Measurements from ENCODE around the gene SIRT7. TPM values are rescaled to one million over a fixed set of nuclear protein-coding genes. Genes with fewer than 3 reads are reported as not detected.
A peak's percentile ranks its signal among the peaks of the same experiment; 100 is the strongest.

Gene SIRT7
- total RNA-seq, 1 donor from 2014 or later, result 8.3 TPM

GRCh38 chr17:81934850-81935708, 17.1 kb upstream of the SIRT7 start:
- intact Hi-C loops (cut with DNase I), result no loop called here
- no peak for DNase-seq (ENCODE audit: low spot score)

GRCh38 chr17:81934098-81934757, 16.3 kb upstream of the SIRT7 start:
- DNase-seq (ENCODE audit: low spot score), result no peak
- intact Hi-C loops (cut with DNase I), result no loop called here

GRCh38 chr17:81933178-81933699, 15.3 kb upstream of the SIRT7 start:
- DNase-seq (ENCODE audit: low spot score), result no peak
- intact Hi-C loops (cut with DNase I), result no loop called here

GRCh38 chr17:81932333-81932983, 14.5 kb upstream of the SIRT7 start:
- intact Hi-C loops (cut with DNase I), result no loop called here
- no peak for DNase-seq (ENCODE audit: low spot score)

GRCh38 chr17:81931557-81932332, 13.8 kb upstream of the SIRT7 start:
- intact Hi-C loops (cut with DNase I), result no loop called here
- DNase-seq (ENCODE audit: low spot score), result no peak

- intact Hi-C loops (cut with DNase I), result no loop called here
These were observed 13.2 kb upstream of the SIRT7 start for GRCh38 chr17:81931189-81931556.

GRCh38 chr17:81930142-81931125, 12.5 kb upstream of the SIRT7 start:
- DNase-seq (ENCODE audit: low spot score), result no peak
- intact Hi-C loops (cut with DNase I), result no loop called here

More at GRCh38 chr17:81931189-81931556, 13.2 kb upstream of the SIRT7 start:
- no peak for DNase-seq (ENCODE audit: low spot score)

GRCh38 chr17:81929253-81930141, 11.5 kb upstream of the SIRT7 start:
- intact Hi-C loops (cut with DNase I), result loop anchor here (5.0 kb wide), 1 partner anchor 57 kb away; the partner anchor contains the start of gene ARHGDIA
- no peak for DNase-seq (ENCODE audit: low spot score)

GRCh38 chr17:81928544-81929252, 10.7 kb upstream of the SIRT7 start:
- intact Hi-C loops (cut with DNase I), result loop anchor here (5.0 kb wide), 1 partner anchor 56 kb away; the partner anchor contains the start of gene ARHGDIA
- DNase-seq (ENCODE audit: low spot score), result no peak

- peak; percentile 94 for DNase-seq (ENCODE audit: low spot score)
- intact Hi-C loops (cut with DNase I), result loop anchor here (5.0 kb wide), 1 partner anchor 56 kb away; the partner anchor contains the start of gene ARHGDIA
These were observed 9.9 kb upstream of the SIRT7 start, which contains the start of gene MAFG for GRCh38 chr17:81927653-81928543. Gene MAFG, minus strand, starts transcription at chr17:81927735. Its CDS starts 4,550 bp downstream, at chr17:81923185.

GRCh38 chr17:81927152-81927652, 9.2 kb upstream of the SIRT7 start:
- DNase-seq (ENCODE audit: low spot score), result no peak
- intact Hi-C loops (cut with DNase I), result loop anchor here (5.0 kb wide), 1 partner anchor 55 kb away; the partner anchor contains the start of gene ARHGDIA

- intact Hi-C loops (cut with DNase I), result loop anchor here (5.0 kb wide), 1 partner anchor 54 kb away; the partner anchor contains the start of gene ARHGDIA
- peak; percentile 87 for DNase-seq (ENCODE audit: low spot score)
These were observed 8.6 kb upstream of the SIRT7 start for GRCh38 chr17:81926451-81927151.

- no peak for DNase-seq (ENCODE audit: low spot score)
- intact Hi-C loops (cut with DNase I), result loop anchor here (5.0 kb wide), 1 partner anchor 54 kb away; the partner anchor contains the start of gene ARHGDIA
These were observed 8.0 kb upstream of the SIRT7 start for GRCh38 chr17:81925860-81926450.
